ENCODE data around the gene MYLK2.

MYLK2 gene

GRCh38 chr20:31866221-31866620, 47.1 kb downstream of the MYLK2 start:
- Histone ChIP-seq H3K4me3 (ENCODE audit: low read length) (no peak overlapping the region), H3K79me2 (ENCODE audit: control insufficient read depth, low read length) (no peaks in the 10 kb centered on the region), H3K27ac (ENCODE audit: low read depth, low read length) (no peak overlapping the region), H3K9me2 (replicated peaks; ENCODE audit: control insufficient read depth, low read length) (no peaks in the 10 kb centered on the region), H3K36me3 (ENCODE audit: control insufficient read depth, low read length) (no peaks in the 10 kb centered on the region), H3K4me1 (ENCODE audit: control insufficient read depth, low read length) (peaks cover 26% of the 10 kb centered on the region), H3K4me2 (ENCODE audit: low read length) (no peak overlapping the region), H4K20me1 (ENCODE audit: control insufficient read depth, insufficient read depth, low read depth, low read length) (no peaks in the 10 kb centered on the region), H3K9me3 (ENCODE audit: control insufficient read depth, insufficient read depth, low read length) (no peaks in the 10 kb centered on the region), H3K27me3 (ENCODE audit: control insufficient read depth, low read length) (peaks cover 34% of the 10 kb centered on the region), H3F3A (ENCODE audit: control insufficient read depth, insufficient read depth) (no peaks in the 10 kb centered on the region; the same call in 1 of the 2 replicates)
- TF ChIP-seq CTCF (IDR thresholded peaks at IDR 0.05; ENCODE audit: low read depth, low read length, poor library complexity, severe bottlenecking) (no peak), EZH2phosphoT487 (IDR thresholded peaks at IDR 0.05; ENCODE audit: borderline replicate concordance, low read length) (no peak)

- Histone ChIP-seq H4K20me1 (ENCODE audit: control insufficient read depth, insufficient read depth, low read depth, low read length) (no peaks in the 10 kb centered on the region), H3K79me2 (ENCODE audit: control insufficient read depth, low read length) (no peaks in the 10 kb centered on the region), H3K4me2 (ENCODE audit: low read length) (peak overlapping the region; percentile 67), H3K9me3 (ENCODE audit: control insufficient read depth, insufficient read depth, low read length) (no peaks in the 10 kb centered on the region), H3K27ac (ENCODE audit: low read depth, low read length) (no peak overlapping the region), H3K27me3 (ENCODE audit: control insufficient read depth, low read length) (peaks cover 53% of the 10 kb centered on the region), H3K4me3 (ENCODE audit: low read length) (peak overlapping the region; percentile 58; the same call in 1 of the 2 replicates), H3F3A (ENCODE audit: control insufficient read depth, insufficient read depth) (no peaks in the 10 kb centered on the region; the same call in 1 of the 2 replicates), H3K36me3 (ENCODE audit: control insufficient read depth, low read length) (no peaks in the 10 kb centered on the region), H3K4me1 (ENCODE audit: control insufficient read depth, low read length) (peaks cover 24% of the 10 kb centered on the region), H3K9me2 (replicated peaks; ENCODE audit: control insufficient read depth, low read length) (no peaks in the 10 kb centered on the region)
- TF ChIP-seq EZH2phosphoT487 (IDR thresholded peaks at IDR 0.05; ENCODE audit: borderline replicate concordance, low read length) = no peak
- TF ChIP-seq CTCF (IDR thresholded peaks at IDR 0.05; ENCODE audit: low read depth, low read length, poor library complexity, severe bottlenecking) = no peak
Measured at GRCh38 chr20:31868853-31869672, 49.9 kb downstream of the MYLK2 start.

- Histone ChIP-seq H3K4me3 (ENCODE audit: low read length) (peak overlapping the region; percentile 58), H3K27ac (ENCODE audit: low read depth, low read length) (no peak overlapping the region), H3K4me1 (ENCODE audit: control insufficient read depth, low read length) (peaks cover 24% of the 10 kb centered on the region), H3K79me2 (ENCODE audit: control insufficient read depth, low read length) (no peaks in the 10 kb centered on the region), H3K4me2 (ENCODE audit: low read length) (peak overlapping the region; percentile 67), H3F3A (ENCODE audit: control insufficient read depth, insufficient read depth) (no peaks in the 10 kb centered on the region; the same call in 1 of the 2 replicates), H3K9me3 (ENCODE audit: control insufficient read depth, insufficient read depth, low read length) (no peaks in the 10 kb centered on the region), H3K9me2 (replicated peaks; ENCODE audit: control insufficient read depth, low read length) (no peaks in the 10 kb centered on the region), H4K20me1 (ENCODE audit: control insufficient read depth, insufficient read depth, low read depth, low read length) (no peaks in the 10 kb centered on the region), H3K36me3 (ENCODE audit: control insufficient read depth, low read length) (no peaks in the 10 kb centered on the region), H3K27me3 (ENCODE audit: control insufficient read depth, low read length) (peaks cover 53% of the 10 kb centered on the region)
- TF ChIP-seq CTCF (IDR thresholded peaks at IDR 0.05; ENCODE audit: low read depth, low read length, poor library complexity, severe bottlenecking) (no peak), EZH2phosphoT487 (IDR thresholded peaks at IDR 0.05; ENCODE audit: borderline replicate concordance, low read length) (no peak)
Measured at GRCh38 chr20:31869673-31869941, 50.5 kb downstream of the MYLK2 start.

Data from DOHH2 (cell line).